ENCODE measurements around the gene SLC51A.
A peak's percentile ranks its signal among the peaks of the same experiment; 100 is the strongest.

SLC51A gene

GRCh38 chr3:196215493-196216020 lies 777 bp upstream of the SLC51A start:
- DNase-seq (ENCODE audit: low read depth, low spot score) = no peak

- DNase-seq (ENCODE audit: low read depth, low spot score) = no peak
These were observed 412 bp downstream of the SLC51A start for GRCh38 chr3:196216681-196217211.

- no peak for DNase-seq (ENCODE audit: low read depth, low spot score)
These were observed 1.2 kb downstream of the SLC51A start for GRCh38 chr3:196217307-196218154.

- DNase-seq (ENCODE audit: low read depth, low spot score) = no peak
These were observed 1.9 kb downstream of the SLC51A start for GRCh38 chr3:196218155-196218712.

GRCh38 chr3:196219194-196219969 lies 3.0 kb downstream of the SLC51A start:
- DNase-seq (ENCODE audit: low read depth, low spot score) = peak; percentile 30

- DNase-seq (ENCODE audit: low read depth, low spot score) = no peak
These were observed 3.6 kb downstream of the SLC51A start for GRCh38 chr3:196219970-196220311.

GRCh38 chr3:196220587-196220986 lies 4.3 kb downstream of the SLC51A start:
- no peak for DNase-seq (ENCODE audit: low read depth, low spot score)

- DNase-seq (ENCODE audit: low read depth, low spot score) = no peak
These were observed 4.7 kb downstream of the SLC51A start for GRCh38 chr3:196220991-196221390.

- no peak for DNase-seq (ENCODE audit: low read depth, low spot score)
These were observed 6.7 kb downstream of the SLC51A start for GRCh38 chr3:196222876-196223595.

- no peak for DNase-seq (ENCODE audit: low read depth, low spot score)
These were observed 8.8 kb downstream of the SLC51A start for GRCh38 chr3:196225086-196225485.

- no peak for DNase-seq (ENCODE audit: low read depth, low spot score)
These were observed 9.5 kb downstream of the SLC51A start for GRCh38 chr3:196225763-196226364.

GRCh38 chr3:196227121-196227561 lies 10.8 kb downstream of the SLC51A start:
- no peak for DNase-seq (ENCODE audit: low read depth, low spot score)

- DNase-seq (ENCODE audit: low read depth, low spot score) = no peak
These were observed 11.5 kb downstream of the SLC51A start for GRCh38 chr3:196227629-196228493.

- no peak for DNase-seq (ENCODE audit: low read depth, low spot score)
These were observed 16.0 kb downstream of the SLC51A start for GRCh38 chr3:196232154-196232881.

- no peak for DNase-seq (ENCODE audit: low read depth, low spot score)
These were observed 16.5 kb downstream of the SLC51A start for GRCh38 chr3:196232882-196233251.

GRCh38 chr3:196235452-196236122 lies 19.3 kb downstream of the SLC51A start:
- no peak for DNase-seq (ENCODE audit: low read depth, low spot score)

- no peak for DNase-seq (ENCODE audit: low read depth, low spot score)
These were observed 19.9 kb downstream of the SLC51A start for GRCh38 chr3:196236223-196236622.

GRCh38 chr3:196237203-196237602 lies 20.9 kb downstream of the SLC51A start:
- no peak for DNase-seq (ENCODE audit: low read depth, low spot score)

Measured in activated naive CD8-positive, alpha-beta T cell treated with anti-CD3 and anti-CD28 coated beads, Interleukin-2, amount 50 U/mL, for 16 hours (primary cell).